Measurements from ENCODE around the gene GPI. TPM values are rescaled to one million over a fixed set of nuclear protein-coding genes. Genes with fewer than 3 reads are reported as not detected.
"Not testable (repeated sequence)": the region's sequence is repeated elsewhere in the genome, so short reads cannot be mapped to it uniquely, and the experiment has no call there.

The GPI gene
- total RNA-seq, 1 donor from 2014 or later = 221 TPM

GRCh38 chr19:34368338-34368737 lies 3.3 kb downstream of the GPI start:
- Mint-ChIP-seq H3K4me3 (ENCODE audit: unreplicated experiment) (no peak overlapping the region), H3K4me1 (ENCODE audit: low read depth) (peaks cover 25% of the 10 kb centered on the region), H3K9me3 (ENCODE audit: low read depth) (no peaks in the 10 kb centered on the region), H3K36me3 (ENCODE audit: low read depth) (peaks cover 27% of the 10 kb centered on the region), H3K27me3 (ENCODE audit: low read depth) (no peaks in the 10 kb centered on the region), H3K27ac (ENCODE audit: unreplicated experiment) (no peak overlapping the region)
- no peak for DNase-seq (ENCODE audit: low spot score)
- TF ChIP-seq, protein P1, sequence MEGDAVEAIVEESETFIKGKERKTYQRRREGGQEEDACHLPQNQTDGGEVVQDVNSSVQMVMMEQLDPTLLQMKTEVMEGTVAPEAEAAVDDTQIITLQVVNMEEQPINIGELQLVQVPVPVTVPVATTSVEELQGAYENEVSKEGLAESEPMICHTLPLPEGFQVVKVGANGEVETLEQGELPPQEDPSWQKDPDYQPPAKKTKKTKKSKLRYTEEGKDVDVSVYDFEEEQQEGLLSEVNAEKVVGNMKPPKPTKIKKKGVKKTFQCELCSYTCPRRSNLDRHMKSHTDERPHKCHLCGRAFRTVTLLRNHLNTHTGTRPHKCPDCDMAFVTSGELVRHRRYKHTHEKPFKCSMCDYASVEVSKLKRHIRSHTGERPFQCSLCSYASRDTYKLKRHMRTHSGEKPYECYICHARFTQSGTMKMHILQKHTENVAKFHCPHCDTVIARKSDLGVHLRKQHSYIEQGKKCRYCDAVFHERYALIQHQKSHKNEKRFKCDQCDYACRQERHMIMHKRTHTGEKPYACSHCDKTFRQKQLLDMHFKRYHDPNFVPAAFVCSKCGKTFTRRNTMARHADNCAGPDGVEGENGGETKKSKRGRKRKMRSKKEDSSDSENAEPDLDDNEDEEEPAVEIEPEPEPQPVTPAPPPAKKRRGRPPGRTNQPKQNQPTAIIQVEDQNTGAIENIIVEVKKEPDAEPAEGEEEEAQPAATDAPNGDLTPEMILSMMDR (IDR thresholded peaks at IDR 0.05) = no peak

DNA sequence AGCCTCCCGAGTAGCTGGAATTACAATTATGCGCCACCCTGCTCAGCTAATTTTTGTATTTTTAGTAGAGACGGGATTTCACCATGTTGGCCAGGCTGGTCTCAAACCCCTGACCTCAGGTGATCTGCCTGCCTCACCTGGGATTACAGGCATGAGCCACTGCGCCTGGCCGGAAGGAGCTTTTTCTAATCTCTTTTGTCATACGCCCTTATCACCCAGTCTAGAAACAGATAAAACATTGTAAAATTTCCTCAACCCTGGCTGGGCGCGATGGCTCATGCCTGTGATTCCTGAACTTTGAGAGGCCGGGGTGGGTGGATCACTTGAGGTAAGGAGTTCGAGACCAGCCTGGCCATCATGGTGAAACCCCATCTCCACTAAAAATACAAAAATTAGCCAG lies 4.2 kb downstream of the GPI start:
- not testable (repeated sequence) for H3K4me3 Mint-ChIP-seq (ENCODE audit: unreplicated experiment); H3K27ac Mint-ChIP-seq (ENCODE audit: unreplicated experiment)

DNA sequence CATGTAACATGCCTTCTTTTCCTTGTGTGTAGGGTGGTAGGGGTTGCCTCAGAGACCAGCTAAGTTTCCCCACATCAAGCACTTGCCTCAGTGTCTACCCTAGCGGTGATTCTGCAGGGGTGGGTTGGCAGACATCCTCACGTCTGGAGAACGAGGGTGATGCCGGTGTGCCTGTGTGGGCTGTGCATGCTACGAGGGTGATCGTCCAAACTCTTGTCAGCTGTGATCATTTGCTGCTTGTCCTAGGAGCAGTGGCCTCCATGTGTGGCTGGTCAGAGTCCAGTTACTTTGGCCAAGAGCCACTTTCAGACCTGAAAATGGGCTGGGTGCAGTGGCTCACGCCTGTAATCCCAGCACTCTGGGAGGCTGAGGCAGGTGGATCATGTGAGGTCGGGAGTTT lies 5.1 kb downstream of the GPI start:
- Mint-ChIP-seq H3K36me3 (ENCODE audit: low read depth) (peaks cover 34% of the 10 kb centered on the region), H3K9me3 (ENCODE audit: low read depth) (no peaks in the 10 kb centered on the region), H3K4me1 (ENCODE audit: low read depth) (peaks cover 22% of the 10 kb centered on the region), H3K4me3 (ENCODE audit: unreplicated experiment) (no peak overlapping the region), H3K27me3 (ENCODE audit: low read depth) (no peaks in the 10 kb centered on the region), H3K27ac (ENCODE audit: unreplicated experiment) (no peak overlapping the region)
- no peak for DNase-seq (ENCODE audit: low spot score)
- TF ChIP-seq, protein P1 (IDR thresholded peaks at IDR 0.05) = no peak

More for the DNA sequence above, 4.2 kb downstream of the GPI start:
- Mint-ChIP-seq H3K4me1 (ENCODE audit: low read depth) (peaks cover 28% of the 10 kb centered on the region), H3K36me3 (ENCODE audit: low read depth) (peaks cover 31% of the 10 kb centered on the region)
- not testable (repeated sequence) for H3K27me3 Mint-ChIP-seq (ENCODE audit: low read depth); H3K9me3 Mint-ChIP-seq (ENCODE audit: low read depth); DNase-seq (ENCODE audit: low spot score)

DNA sequence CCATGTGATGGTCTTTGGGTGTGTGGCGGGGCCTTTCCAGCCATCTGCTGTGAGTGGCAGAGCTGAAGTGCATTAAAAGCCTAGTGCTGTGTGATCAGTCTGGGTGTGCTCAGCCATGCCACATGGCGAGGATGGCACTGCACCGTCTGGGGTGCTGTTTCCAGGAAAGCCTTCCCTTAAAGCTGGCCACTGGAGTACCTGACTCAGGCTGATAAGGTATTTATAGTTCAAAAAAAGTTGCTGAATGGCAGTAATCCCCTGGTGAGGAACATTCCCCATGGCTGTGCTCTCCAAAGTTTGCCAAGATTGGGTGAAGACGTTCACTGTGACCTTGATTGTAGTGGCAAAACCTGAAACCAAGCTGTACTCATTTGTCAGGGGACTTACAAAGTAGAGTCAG lies 6.0 kb downstream of the GPI start:
- Mint-ChIP-seq H3K4me1 (ENCODE audit: low read depth) (peaks cover 17% of the 10 kb centered on the region), H3K4me3 (ENCODE audit: unreplicated experiment) (no peak overlapping the region), H3K27ac (ENCODE audit: unreplicated experiment) (no peak overlapping the region), H3K36me3 (ENCODE audit: low read depth) (peaks cover 36% of the 10 kb centered on the region), H3K9me3 (ENCODE audit: low read depth) (no peaks in the 10 kb centered on the region), H3K27me3 (ENCODE audit: low read depth) (no peaks in the 10 kb centered on the region)
- DNase-seq (ENCODE audit: low spot score) = no peak
- TF ChIP-seq, protein P1 (IDR thresholded peaks at IDR 0.05) = no peak

DNA sequence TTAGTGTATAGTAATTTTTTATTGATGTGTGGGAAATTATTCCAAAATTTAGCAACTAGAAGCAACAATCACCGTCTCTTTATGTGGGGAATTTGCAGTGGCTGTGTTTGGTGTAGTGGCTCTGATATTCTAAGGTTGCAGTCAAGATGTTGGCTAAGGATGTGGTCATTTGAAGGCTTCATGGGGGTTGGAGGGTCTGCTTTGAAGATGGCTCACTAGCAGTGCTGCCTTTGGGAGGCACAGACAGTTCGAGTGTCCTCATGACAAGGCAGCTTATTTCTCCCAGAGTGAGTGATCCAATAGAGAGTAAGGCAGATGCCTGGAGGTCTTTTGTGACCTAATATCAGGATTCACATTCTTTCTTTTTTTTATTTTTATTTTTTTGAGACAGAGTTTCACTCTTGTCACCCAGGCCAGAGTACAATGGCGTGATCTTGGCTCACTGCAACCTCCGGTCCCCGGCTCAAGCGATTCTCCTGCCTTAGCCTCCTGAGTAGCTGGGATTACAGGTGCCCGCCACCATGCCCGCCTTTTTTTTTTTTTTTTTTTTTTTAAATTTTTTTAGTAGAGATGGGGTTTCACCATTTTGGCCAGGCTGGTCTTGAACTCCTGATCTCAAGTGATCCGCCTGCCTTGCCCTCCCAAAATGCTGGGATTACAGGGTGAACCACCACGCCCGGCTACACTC lies 8.7 kb downstream of the GPI start:
- no peak for DNase-seq (ENCODE audit: low spot score)
- TF ChIP-seq, protein P1 (IDR thresholded peaks at IDR 0.05) = no peak
- no peak overlapping the region for H3K27ac Mint-ChIP-seq (ENCODE audit: unreplicated experiment)
- peaks cover 32% of the 10 kb centered on the region for H3K36me3 Mint-ChIP-seq (ENCODE audit: low read depth)
- no peaks in the 10 kb centered on the region for H3K9me3 Mint-ChIP-seq (ENCODE audit: low read depth)
- H3K4me1 Mint-ChIP-seq (ENCODE audit: low read depth) = peaks cover 3% of the 10 kb centered on the region
- no peak overlapping the region for H3K4me3 Mint-ChIP-seq (ENCODE audit: unreplicated experiment)
- H3K27me3 Mint-ChIP-seq (ENCODE audit: low read depth) = no peaks in the 10 kb centered on the region

GRCh38 chr19:34375598-34375997 lies 10.6 kb downstream of the GPI start:
- no peak for DNase-seq (ENCODE audit: low spot score)
- peaks cover 30% of the 10 kb centered on the region for H3K36me3 Mint-ChIP-seq (ENCODE audit: low read depth)
- no peaks in the 10 kb centered on the region for H3K27me3 Mint-ChIP-seq (ENCODE audit: low read depth)
- H3K4me3 Mint-ChIP-seq (ENCODE audit: unreplicated experiment) = no peak overlapping the region
- H3K9me3 Mint-ChIP-seq (ENCODE audit: low read depth) = no peaks in the 10 kb centered on the region
- peaks cover 3% of the 10 kb centered on the region for H3K4me1 Mint-ChIP-seq (ENCODE audit: low read depth)
- H3K27ac Mint-ChIP-seq (ENCODE audit: unreplicated experiment) = no peak overlapping the region
- TF ChIP-seq, protein P1 (IDR thresholded peaks at IDR 0.05) = no peak
